K562 treated with DMSO at 1 percent for 48 hours (cell line): Measurements from ENCODE around the gene PRUNE1. TPM values are rescaled to one million over a fixed set of nuclear protein-coding genes. Genes with fewer than 3 reads are reported as not detected.

Source experiments
- total RNA-seq: library from RNA; unstranded; fragments of 300-600 nt; gene quantifications from 2 replicates; pipeline ENCODE4 v1.2.3, GENCODE V29; 2022; ENCODE audit warnings: low replicate concordance; ENCODE audit errors: extremely low read depth

The PRUNE1 gene, protein sequence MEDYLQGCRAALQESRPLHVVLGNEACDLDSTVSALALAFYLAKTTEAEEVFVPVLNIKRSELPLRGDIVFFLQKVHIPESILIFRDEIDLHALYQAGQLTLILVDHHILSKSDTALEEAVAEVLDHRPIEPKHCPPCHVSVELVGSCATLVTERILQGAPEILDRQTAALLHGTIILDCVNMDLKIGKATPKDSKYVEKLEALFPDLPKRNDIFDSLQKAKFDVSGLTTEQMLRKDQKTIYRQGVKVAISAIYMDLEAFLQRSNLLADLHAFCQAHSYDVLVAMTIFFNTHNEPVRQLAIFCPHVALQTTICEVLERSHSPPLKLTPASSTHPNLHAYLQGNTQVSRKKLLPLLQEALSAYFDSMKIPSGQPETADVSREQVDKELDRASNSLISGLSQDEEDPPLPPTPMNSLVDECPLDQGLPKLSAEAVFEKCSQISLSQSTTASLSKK
- total RNA-seq = not detected in 2 replicates

DNA sequence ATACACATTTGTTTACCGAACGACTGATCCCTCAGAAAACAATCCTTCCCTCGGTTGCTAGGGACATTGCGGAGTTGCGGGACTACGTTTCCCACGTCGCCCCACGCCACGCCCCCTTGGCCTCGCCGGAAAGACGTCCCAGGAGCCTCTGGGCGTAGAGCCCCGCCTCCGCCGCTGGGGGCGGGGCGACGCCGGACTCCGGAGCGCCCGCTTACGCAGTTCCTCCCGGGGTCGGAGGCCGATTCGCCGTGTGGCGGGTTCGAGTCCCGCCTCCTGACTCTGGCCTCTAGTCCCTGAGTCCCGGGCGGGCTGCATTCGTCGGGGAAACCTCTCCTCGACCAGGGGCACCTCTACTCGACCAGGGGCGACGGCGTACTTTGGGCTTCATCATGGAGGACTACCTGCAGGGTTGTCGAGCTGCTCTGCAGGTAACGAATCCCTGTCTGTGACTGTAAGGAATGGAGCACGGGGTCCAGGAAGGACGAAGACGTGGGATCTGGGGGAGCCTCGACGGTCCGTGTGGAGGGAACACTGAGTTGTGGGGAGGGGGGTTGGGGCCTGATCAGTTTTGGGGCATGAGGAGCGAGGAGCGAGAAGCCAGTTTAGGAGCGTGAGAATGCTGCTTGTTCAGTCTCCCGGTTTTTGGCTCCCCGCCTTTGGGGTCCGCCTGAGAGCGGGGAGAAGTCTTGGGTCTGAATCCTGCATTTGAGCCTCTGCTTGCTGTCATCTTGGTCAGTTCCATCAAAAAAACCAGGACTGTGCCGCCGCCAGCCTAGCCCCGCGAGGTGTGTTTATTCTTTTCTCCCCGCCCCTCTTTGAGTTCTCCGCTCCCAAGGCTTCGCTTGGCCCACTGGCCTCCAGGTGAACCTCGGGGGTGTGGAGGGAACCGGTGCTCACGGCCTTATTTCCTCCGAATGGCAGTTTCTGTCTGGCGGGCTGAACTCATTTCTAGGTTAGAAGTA, at the start of gene PRUNE1:
Gene PRUNE1 (plus strand): TSS at position 206 of the 962 bp plus-strand sequence. CDS start 184 bp downstream, at position 390.

DNA sequence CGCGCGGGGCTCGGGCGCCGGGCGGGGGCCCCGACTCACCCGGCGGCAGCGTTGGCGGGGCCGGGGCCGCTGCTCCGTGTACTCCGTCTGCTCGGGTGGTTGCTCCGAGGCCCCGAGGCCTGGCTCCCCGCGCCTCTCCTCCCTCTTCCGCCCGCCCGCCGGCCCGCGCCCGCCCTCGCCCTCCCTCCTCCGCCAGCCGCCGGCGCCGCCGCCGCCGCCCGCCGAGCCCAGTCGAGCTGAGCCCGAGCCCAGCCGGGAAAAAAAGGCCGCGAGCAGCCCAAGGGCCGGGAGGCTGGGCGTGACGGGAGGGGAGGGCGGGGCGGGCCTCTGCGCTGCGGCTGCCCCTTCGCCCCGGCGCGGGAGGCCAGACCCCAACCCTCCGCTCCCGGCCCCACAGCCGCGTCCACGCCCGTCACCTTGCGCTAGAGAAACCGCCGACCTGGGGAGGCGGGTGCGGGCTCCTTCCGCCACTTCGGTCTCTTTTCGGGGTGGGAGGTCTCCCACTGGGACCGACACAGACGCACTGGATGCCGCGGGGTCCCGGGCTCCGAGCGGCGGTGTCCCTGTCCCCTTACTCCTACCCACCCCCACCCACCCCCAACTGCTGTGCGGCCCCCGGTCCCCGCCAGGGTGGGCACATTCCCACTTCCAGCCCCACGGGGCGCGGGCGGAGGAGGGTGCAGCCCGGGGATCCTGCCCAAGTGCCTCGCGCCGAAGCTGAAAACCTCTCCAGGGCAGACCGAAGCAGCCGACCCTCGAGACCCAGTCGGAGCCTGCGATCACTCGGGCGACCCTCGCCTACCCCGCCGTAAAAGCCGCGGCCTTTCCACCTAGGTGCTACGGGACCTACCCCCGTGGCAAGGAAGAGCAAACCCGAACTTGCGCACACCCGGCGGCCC, 33.4 kb upstream of the PRUNE1 start, which contains the start of gene CERS2:
Gene CERS2 (minus strand): TSS at position 256 of the 899 bp plus-strand sequence. CDS start 5,745 bp downstream, outside the sequence.

DNA sequence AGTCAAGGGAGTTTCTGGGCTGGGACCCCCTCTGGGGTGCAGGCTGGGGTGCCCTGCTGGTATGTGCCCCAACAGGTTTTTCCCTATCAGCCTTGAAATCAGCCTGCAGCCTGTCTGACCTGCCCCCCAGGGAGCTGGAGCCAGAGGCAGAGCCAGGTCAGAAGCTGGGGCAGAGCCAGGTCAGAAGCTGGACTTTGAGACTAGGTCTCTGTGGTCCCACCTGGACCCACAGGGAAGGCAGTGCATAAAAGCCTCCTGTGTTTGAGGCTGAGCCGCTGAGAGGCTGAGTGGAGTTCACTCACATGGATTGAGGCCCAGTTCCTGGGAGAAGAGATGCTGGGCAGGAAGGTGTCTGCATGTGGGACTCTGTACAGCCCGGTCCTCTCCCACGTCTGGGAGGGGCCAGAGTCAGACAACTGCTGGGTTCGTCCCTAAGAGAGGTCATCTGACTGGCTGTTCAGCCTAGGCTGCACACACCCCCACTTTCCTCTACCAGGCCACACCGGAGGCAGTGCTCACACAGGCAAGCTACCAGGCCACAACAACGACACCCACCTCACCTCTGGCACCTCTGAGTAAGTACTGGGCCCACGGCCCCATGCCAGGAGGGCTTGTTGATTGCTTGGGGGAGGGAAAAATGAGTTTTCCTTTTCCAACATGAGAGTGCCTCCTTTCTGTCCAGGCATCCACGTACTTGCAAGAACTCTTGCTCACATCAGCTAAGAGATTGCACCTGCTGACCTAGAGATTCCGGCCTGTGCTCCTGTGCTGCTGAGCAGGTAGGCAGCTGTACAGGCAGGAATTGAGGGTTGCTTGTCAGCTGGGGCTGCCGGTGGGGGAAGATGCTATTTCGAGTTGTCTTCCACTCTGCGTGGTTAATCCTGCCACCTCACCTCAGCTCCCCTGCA, 26.2 kb upstream of the PRUNE1 start, which contains the start of gene ANXA9:
Gene ANXA9 (plus strand): TSS at position 488 of the 908 bp plus-strand sequence. CDS start 814 bp downstream, outside the sequence.

DNA sequence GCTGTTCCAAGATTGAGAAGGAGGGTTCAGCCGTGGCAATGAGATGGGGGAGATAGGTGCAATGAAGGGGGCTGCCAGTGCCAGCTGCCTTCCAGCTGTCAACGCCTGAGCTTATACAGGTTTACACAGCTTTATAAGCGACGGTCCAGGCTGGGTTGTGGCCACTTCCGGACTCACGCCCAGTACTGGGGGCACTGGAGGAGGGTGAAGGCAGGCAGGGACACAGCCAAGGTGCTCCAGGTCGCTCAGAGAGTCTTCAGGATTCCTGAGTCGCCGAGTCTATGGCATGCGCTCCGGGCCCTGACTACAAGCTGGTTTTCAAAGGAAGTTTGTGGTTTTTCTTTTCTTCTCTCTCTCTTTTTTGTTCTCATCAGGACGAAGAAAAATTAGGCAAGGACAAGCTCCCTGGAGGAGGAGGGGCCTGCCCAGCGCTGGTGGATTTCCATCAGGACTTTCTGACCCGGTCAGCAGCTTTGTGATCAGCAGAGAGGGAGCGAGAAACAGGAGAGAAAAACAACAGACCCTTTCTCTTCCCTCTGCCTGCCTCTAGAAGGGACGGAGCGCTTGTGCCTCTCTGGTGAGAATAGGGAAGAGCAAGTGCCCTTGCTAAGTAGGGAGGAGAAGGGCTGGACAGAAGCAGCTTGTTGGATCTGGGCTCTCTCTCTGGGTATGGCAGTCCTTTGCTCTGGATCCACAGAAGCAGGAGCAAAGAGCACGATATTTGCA, 1.8 kb upstream of the PRUNE1 start, which contains the start of gene MINDY1:
Gene MINDY1 (minus strand): TSS at position 576 of the 726 bp plus-strand sequence. CDS start 4,285 bp downstream, outside the sequence.

DNA sequence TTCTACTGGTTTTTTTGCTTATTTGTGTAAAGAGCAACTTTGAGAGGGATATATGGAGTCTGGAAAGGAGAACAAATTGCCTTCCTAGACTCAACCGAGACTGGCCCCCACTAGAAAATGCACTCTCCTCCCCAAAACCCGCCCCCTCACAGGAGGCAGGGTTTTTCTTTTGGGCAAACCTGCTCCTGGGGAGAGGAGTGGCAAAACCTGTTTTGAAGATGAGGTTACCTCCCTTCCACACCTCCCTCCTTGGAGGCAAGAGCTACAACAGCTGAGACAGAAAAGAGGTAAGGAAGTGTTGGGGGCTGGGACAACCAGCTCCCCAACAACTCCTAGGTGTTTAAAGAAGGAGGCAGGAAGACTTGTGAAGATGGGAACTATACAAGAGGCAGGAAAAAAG, 28.1 kb downstream of the PRUNE1 start, which contains the start of gene BNIPL:
Gene BNIPL (plus strand): TSS at position 231 of the 400 bp plus-strand sequence. CDS start 140 bp downstream, at position 371.

DNA sequence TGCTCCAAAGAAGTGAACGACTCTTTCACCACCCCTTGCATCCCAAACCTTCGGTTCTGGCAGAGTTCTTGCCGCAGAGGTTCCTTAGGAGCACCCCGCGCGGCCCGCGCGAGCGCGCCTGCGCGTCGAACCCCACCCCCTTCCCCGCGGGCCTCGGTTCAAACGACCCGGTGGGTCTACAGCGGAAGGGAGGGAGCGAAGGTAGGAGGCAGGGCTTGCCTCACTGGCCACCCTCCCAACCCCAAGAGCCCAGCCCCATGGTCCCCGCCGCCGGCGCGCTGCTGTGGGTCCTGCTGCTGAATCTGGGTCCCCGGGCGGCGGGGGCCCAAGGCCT, 39.3 kb downstream of the PRUNE1 start, which contains the start of gene C1orf56:
Gene C1orf56 (plus strand): TSS at position 161 of the 334 bp plus-strand sequence. CDS start 97 bp downstream, at position 258.

DNA sequence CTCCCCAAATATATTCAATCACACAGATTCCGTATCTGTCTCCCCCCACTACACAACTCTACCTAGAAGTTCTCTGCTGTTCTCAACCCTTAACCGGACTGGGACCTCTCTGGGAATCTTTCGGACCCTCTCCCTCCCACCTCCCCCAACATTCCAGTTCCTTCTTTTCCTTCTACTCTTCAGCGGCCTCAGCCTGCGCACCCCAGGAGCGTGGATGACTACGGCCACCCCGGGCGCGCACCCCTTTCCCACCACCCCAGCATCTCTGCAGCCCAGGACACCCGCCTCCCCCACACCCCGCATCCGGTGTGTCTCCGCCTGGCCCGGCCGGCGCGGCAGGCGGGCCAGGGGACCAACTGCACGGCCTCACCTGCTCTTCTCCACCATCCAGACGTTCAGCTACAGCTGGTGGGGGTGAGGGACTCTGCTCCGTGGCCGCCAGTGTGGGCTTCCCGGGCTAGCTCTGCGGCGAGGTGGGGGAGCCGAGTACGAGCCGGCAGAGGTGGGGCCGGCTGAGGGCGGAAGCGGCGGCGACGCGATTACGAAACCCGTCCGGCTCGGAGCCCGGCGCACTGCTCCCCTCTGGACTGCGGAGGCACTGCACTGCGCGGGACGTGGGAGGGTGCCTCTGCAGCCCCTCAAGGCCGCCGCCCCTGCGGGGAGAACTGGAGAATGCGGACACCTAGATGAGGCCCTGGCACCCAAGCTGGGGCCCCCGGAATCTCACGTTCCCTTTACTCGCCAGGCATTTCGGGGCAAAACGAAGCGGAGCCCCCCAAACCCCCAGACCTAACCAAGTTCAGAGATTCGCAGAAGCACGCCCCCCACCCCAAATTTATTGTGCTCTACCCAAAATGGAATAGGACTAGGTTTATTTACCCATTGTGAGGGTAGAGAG, 51.1 kb downstream of the PRUNE1 start, which contains the start of gene CDC42SE1:
Gene CDC42SE1 (minus strand): TSS at position 514 of the 898 bp plus-strand sequence. CDS start 3,892 bp downstream, outside the sequence.

DNA sequence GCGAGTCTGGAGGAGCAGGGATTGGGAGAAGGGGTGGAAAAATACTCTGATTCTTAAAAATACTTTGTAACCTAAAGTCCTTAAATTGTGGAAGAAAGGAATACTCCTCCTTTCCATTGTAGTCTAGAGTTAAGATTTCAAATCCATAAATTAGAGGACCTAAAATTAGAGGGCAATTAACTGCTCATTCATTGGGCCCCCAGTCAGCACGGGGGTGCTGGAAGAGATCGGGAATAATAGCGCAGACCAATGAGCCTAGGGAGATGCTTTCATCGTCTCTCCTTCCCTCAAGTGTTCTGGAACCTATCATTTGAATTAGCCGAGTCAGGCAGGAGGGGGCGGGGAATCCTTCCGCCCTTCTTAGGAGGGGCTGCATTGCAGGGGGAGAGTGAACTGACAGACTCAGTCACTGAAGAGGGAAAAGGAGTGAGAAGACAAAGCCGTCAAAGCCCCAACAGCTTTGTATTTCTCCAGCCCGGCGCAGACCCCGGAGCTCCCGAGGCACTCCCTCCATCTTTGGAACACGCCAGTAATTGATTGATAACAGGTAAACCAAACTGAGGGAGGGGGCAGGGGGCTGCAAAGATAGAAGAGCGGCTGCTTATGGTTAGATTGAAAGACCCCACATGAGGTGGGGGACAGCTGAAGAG, 51.9 kb downstream of the PRUNE1 start, which contains the start of gene MLLT11:
Gene MLLT11 (plus strand): TSS at position 391 of the 650 bp plus-strand sequence. CDS start 6,828 bp downstream, outside the sequence.

DNA sequence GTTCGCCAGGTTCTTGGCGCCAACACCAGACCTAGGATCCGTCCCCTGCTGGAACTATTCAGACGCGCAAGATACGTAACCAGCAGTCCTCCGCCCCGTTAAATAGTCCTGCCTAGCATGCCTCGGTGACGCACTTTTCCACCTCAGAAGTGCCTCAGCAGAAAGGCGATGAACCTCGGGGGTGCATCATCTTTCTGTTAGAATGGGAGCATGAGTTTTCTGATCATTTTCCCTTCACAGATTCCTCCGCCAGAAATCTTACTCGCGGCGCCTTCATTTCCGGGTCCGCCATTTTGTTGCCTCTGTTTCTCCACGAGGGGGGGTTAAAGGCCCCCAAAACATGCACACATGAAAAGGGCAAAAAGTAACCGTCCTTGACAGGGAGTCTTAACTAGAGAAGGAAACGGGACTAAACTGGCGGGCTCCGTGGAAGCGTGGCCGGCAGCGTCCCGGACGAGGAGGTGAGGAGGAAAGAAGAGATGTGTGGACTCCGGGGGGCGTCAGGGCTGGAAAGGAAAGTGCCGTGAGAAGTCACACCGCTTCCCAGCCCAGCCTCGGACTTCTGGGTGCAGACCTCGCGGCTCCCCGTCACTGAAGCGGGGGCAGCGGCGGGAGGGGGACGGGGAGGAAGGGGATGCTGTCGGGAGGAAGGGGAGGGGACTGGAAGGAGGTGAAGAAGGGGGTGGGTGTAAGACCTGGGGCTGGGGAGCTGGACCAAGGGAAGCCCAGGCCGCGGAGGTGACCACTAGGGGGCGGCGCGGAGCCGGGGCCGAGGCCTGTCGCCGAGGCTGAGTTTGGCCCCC, 62.4 kb downstream of the PRUNE1 start, which contains the start of gene GABPB2:
Gene GABPB2 (plus strand): TSS at position 288 of the 803 bp plus-strand sequence. CDS start 17,429 bp downstream, outside the sequence.

Other genes with a start within 250 kb of the PRUNE1 start
- not detected in 2 replicates for gene CTSS, start 242.7 kb upstream of the PRUNE1 start, total RNA-seq
- gene CTSK, start 200.2 kb upstream of the PRUNE1 start, total RNA-seq = not detected in 2 replicates
- gene ARNT, start 131.8 kb upstream of the PRUNE1 start, total RNA-seq = not detected in 2 replicates
- not detected in 2 replicates for gene CTXND2, start 121.3 kb upstream of the PRUNE1 start, total RNA-seq
- gene SETDB1, start 82.1 kb upstream of the PRUNE1 start, total RNA-seq = not detected in 2 replicates
- gene CERS2, start 33.6 kb upstream of the PRUNE1 start, total RNA-seq = 153 TPM in 1 of 2 replicates, not detected in the other
- not detected in 2 replicates for gene ANXA9, start 26.2 kb upstream of the PRUNE1 start, total RNA-seq
- gene MINDY1, start 1.5 kb upstream of the PRUNE1 start, total RNA-seq = not detected in 2 replicates
- not detected in 2 replicates for gene BNIPL, start 28.1 kb downstream of the PRUNE1 start, total RNA-seq
- gene C1orf56, start 39.3 kb downstream of the PRUNE1 start, total RNA-seq = not detected in 2 replicates
- gene CDC42SE1, start 51.2 kb downstream of the PRUNE1 start, total RNA-seq = not detected in 2 replicates
- gene MLLT11, start 51.9 kb downstream of the PRUNE1 start, total RNA-seq = not detected in 2 replicates
- not detected in 2 replicates for gene GABPB2, start 62.3 kb downstream of the PRUNE1 start, total RNA-seq
- gene SEMA6C, start 138.2 kb downstream of the PRUNE1 start, total RNA-seq = not detected in 2 replicates
- gene TNFAIP8L2, start 148.2 kb downstream of the PRUNE1 start, total RNA-seq = not detected in 2 replicates
- gene LYSMD1, start 157.5 kb downstream of the PRUNE1 start, total RNA-seq = not detected in 2 replicates
- gene SCNM1, start 157.7 kb downstream of the PRUNE1 start, total RNA-seq = not detected in 2 replicates
- not detected in 2 replicates for gene TMOD4, start 167.5 kb downstream of the PRUNE1 start, total RNA-seq
- gene VPS72, start 181.7 kb downstream of the PRUNE1 start, total RNA-seq = not detected in 2 replicates
- gene PIP5K1A, start 190.1 kb downstream of the PRUNE1 start, total RNA-seq = not detected in 2 replicates
- gene PSMD4, start 246.3 kb downstream of the PRUNE1 start, total RNA-seq = not detected in 2 replicates